ENCODE data around the gene USB1.

GRCh38 chr16:57993897-57994296 is 7.3 kb upstream of the USB1 start:
- TF ChIP-seq CTCF (IDR thresholded peaks at IDR 0.05) (no peak), POLR2A (IDR thresholded peaks at IDR 0.05; ENCODE audit: low read depth) (no peak)
